Fibroblast of skin of right biceps (primary cell): ENCODE measurements around the gene NSRP1.

ENCODE experiments used
- DNase-seq: peaks from one replicate; pipeline ENCODE4 v3.0.0-alpha.2; 2013

Gene NSRP1

GRCh38 chr17:30124273-30124796 lies 7.7 kb downstream of the NSRP1 start:
- DNase-seq = no peak

GRCh38 chr17:30130121-30130520 lies 13.5 kb downstream of the NSRP1 start:
- DNase-seq = no peak

DNA sequence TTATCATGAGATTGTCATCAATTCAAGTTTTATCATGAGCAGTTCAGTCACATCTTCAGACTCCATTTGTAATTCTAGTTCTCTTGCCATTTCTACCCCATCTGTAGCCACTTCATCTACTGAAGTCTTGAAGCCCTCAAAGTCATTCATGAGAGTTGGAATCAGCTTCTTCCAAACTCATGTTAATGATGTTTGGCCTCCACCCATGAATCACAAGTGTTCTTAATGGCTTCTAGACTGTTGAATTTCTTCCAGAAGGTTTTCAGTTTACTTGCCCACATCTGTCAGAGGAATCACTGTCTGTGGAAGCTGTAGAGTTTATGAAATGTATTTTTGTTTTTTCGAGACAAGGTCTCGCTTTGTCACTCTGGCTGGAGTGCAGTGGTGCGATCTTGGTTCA lies 16.0 kb downstream of the NSRP1 start:
- no peak for DNase-seq

DNA sequence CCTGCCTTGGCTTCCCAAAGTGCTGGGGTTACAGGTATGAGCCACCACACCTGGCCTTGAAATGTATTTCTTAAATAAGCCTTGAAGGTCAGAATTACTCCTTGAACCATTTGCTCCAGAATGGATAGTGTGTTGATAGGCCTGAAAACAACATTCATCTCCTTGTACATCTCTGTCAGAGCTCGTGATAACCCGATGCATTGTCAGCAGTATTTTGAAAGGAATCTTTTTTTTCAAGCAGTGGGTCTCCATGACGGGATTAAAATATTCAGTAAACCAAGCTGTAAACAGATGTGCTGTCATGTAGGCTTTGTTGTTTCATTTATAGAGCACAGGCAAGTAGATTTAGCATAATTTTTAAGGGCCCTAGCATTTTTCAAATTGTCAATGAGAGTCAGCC lies 16.6 kb downstream of the NSRP1 start:
- no peak for DNase-seq

DNA sequence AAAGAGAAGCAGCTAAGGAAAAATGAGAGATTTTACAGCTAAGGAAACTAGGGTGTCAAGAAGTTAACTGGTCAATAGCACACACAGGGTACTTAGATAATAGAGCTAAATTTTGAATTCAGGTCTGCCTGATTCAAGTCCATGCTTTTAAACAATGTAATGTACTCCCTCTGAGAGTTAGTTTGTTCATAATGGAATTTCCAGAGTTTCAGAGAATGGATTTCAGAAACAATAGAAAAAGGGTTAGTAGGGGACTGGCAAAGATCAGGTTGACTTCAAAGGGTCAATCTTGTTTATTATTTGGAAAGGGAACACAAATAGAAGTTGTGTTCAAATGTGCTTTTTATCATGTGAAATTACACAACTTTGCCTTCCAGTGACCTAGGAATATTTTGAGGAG lies 17.9 kb downstream of the NSRP1 start:
- no peak for DNase-seq

DNA sequence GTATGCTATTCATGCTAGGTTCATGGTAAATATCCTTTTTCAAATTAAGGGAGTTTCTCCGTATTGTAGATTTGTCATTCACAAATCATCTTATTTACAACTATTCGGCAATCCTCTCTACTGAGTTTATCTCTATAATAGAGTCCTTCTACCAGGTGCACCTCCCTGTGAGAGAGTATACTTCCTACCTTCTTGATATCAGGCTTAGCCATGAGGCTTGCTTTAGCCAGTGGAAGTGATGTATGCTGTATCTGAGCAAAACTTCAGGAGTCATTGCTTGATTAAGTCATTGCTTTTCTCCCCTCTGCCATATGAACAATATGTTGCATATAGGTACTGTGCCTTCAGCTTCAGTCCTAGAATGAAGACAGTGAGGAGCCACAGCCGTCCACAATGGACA lies 20.5 kb downstream of the NSRP1 start:
- no peak for DNase-seq

GRCh38 chr17:30147860-30148259 lies 31.2 kb downstream of the NSRP1 start:
- peak; percentile 7 for DNase-seq

DNA sequence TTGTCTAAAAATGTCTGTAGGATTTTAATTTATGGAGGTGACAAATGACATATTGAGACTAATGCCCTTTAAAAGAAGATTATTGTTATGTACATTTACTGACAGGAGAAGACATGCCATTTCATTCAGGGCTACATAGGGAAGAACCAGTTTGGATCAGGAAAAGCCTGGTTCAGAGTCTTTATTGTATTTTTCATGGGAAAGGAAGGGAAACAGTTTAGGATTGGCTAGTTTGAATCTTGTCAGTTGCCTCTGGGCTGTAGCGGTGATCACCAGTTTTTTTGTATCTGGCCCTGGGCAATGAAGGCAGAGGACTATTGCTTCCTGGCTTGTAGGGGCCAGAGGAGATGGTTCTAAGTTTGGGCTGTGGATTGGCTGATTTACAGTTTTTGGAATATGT lies 31.8 kb downstream of the NSRP1 start:
- DNase-seq = no peak

GRCh38 chr17:30151471-30151870 lies 34.9 kb downstream of the NSRP1 start:
- no peak for DNase-seq

DNA sequence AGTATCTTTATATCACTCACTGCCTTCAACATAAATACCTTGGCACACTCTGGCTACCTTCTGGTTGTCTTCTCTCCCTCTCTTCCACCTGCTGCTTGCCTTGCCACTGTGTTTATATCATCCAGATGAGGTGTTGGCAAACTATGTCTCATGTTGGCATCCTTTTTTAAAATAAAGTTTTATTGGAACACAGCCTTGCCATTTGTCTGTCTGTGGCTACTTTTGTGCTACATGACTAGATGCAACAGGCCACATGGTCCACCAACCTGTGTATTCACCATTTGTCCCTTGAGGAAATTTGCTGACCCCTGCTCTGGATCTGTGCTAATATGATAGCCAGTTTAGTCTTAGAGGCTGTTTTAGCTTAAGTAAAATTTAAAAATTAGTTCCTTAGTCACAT lies 36.8 kb downstream of the NSRP1 start:
- DNase-seq = no peak

DNA sequence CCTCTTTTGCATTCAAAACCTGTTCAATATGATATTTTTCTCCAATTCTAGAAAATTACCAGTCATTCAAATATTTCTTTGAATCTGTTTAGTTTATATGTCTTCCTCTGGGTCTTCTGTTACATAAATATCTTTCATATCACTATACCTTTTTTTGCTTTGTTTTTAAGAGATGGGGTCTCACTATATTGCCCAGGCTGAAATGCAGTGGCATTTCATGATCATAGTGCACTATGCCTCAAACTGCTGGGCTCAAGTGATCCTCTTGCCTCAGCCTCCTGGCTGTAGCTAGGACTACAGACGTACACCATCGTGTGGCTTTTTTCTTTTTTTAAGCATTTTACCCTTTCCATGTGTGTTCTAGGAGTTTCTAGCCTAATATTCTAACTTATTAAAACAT lies 38.8 kb downstream of the NSRP1 start:
- DNase-seq = no peak

- no peak for DNase-seq
Measured at GRCh38 chr17:30158896-30159625, 42.4 kb downstream of the NSRP1 start.

DNA sequence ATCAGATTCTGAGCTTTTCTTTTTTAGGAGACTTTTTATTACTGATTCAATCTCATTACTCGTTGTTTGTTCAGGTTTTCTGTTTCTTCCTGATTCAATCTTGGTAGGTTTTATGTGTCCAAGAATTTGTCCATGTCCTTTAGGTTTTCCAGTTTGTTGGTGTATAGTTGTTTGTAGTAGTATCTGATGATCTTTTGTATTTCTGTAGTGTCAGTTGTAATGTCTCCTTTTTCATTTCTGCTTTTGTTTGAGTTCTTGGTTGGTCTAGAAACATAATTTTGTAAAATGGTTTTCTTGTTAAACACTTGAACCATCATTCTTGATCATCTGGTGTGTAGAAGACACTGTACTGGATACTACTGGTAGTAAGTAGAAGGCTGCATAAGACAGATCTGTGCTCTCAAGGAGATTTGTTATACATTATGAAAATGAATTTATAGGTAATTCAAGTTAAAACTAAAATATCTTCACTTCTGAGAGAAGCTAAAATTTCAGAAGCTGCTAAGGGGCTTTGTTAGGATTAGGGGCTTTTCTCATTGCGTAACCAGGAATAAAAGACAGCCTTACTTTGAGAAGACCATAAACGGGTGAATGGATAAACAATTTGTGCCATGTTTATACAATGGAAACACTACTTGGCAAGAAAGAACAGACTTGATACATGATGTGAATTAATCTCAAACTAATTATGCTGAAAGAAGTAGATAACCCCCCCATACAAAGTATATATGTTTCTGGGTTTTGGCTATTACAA lies 44.0 kb downstream of the NSRP1 start:
- no peak for DNase-seq

DNA sequence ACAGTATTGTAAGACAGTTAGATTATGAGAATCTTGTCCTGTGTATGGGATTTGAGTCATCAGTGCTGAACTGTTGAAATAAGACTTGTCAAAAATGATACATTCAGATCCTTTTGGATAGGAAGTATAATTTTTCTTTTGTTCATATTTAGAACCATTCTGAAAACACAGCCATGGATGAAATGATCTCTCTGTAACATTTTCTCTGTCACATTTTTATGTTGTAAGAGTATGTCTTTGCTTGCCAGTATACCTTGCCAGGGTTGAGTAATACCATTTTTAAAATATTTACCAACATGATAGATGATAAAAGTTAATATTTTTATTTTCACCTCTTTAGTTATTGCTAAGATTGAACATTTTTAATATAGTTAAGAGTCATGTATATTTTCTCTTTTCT lies 45.0 kb downstream of the NSRP1 start:
- DNase-seq = no peak

- no peak for DNase-seq
Measured at GRCh38 chr17:30164531-30164930, 47.9 kb downstream of the NSRP1 start.

GRCh38 chr17:30165147-30165546 lies 48.5 kb downstream of the NSRP1 start:
- DNase-seq = no peak

DNA sequence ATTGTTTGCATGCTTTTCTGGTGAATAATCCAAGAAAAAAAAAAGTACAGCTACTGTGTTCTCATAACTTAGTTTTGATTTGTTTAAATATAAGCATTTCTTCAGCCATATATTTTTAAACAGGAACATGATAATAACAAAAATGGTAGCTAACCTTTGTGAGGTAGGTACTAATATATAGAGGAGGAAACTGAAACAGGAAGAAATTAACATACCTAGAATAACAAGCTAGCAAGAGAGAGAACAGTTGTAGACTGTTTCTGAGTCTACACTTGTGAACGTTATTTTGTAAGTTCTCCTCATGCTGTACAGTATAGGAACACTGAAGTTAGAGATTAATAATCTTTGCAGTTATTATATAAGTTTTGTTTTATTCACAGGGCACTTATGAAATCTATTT lies 49.3 kb downstream of the NSRP1 start:
- DNase-seq = no peak

- no peak for DNase-seq
Measured at GRCh38 chr17:30170415-30170987, 53.9 kb downstream of the NSRP1 start.

- no peak for DNase-seq
Measured at GRCh38 chr17:30172560-30172959, 55.9 kb downstream of the NSRP1 start.

- DNase-seq = no peak
Measured at GRCh38 chr17:30173649-30174048, 57.0 kb downstream of the NSRP1 start.

GRCh38 chr17:30174556-30174955 lies 57.9 kb downstream of the NSRP1 start:
- DNase-seq = no peak

DNA sequence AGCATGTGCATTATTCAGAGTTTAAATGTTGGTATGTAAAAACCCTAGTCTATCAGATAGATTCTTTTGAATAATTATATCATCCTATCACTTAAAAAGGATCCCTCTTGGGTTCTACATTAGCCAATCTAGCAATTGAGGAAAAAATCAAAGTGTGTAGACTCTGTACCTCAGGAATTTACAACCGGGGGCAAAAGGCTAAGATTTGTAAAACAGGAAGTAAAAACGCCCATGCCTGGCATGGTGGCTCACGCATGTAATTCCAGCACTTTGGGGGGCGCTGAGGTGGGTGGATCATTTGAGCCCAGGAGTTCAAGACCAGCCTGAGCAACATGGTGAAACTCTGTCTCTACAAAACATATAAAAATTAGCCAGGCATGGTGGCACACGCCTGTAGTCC lies 60.2 kb downstream of the NSRP1 start:
- no peak for DNase-seq

GRCh38 chr17:30186761-30187160 lies 70.1 kb downstream of the NSRP1 start:
- no peak for DNase-seq

DNA sequence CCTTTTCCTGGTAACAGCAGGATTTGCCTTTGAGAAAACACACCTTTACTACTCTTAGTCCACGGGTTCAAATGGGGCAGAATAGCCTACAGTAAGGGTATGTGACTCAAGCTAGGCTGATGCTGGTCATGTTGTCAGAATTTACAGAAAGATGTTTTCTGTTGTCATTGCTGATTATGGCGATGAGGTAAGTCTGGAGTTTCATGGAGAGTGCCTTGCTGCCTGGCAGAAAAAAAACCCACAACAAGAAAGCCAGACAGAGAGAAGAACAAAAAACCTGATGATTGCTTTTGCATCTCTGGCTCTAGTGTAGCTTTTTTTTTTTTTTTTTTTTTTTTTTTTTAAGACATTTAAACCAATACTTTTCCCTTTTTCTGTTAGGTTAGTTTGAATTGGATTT lies 71.0 kb downstream of the NSRP1 start:
- no peak for DNase-seq
